Left lobe of liver (tissue), 2 donors: ENCODE results near the gene ZNF689. TPM values are rescaled to one million over a fixed set of nuclear protein-coding genes. Genes with fewer than 3 reads are reported as not detected.
"Not testable (repeated sequence)": the region's sequence is repeated elsewhere in the genome, so short reads cannot be mapped to it uniquely, and the experiment has no call there.

Experiments
- ATAC-seq: fragments of 200-7000 bp; cut with Tn5 transposase; one replicate; pipeline ENCODE4 v1.9.1; 2020; ENCODE audit warnings: mild to moderate bottlenecking, moderate library complexity
- DNase-seq: peaks from one replicate; pipeline ENCODE4 v3.0.0-alpha.2; 2020; ENCODE audit warnings: low spot score
- total RNA-seq: library from RNA; stranded (reverse); gene quantifications from one replicate; pipeline ENCODE4 v1.2.1, GENCODE V29; 2021
- donor health status: DM: no; HTN: no; CAD: no; lungs with moderate emphysema.
- donor health status: DM: no; HTN: yes; CAD: no.

ZNF689 gene
- total RNA-seq, 1 donor from 2014 or later = 4.9 TPM

- no peak for ATAC-seq
- no peak for DNase-seq
Observed at GRCh38 chr16:30601966-30602365, 8.2 kb downstream of the ZNF689 start.

DNA sequence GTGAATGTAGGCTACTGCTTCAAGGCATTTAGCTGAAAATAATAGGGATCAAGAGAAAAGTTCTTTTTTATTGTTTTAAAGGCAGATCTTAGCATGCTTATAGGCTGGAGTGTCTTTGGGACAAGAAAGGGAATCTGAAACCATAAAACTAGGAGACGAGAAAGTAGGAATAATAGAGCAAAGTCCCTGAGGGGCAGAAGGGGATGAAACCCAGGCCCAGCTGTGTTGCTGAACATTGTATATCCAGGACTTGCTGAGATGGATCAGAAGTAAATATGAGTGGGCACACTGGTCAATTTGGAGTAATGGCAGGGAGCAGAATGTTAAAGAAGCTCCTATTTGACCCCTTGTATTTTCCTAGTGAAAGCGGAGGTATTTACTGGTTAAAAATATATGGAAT lies 9.3 kb downstream of the ZNF689 start:
- no peak for ATAC-seq
- DNase-seq = no peak

DNA sequence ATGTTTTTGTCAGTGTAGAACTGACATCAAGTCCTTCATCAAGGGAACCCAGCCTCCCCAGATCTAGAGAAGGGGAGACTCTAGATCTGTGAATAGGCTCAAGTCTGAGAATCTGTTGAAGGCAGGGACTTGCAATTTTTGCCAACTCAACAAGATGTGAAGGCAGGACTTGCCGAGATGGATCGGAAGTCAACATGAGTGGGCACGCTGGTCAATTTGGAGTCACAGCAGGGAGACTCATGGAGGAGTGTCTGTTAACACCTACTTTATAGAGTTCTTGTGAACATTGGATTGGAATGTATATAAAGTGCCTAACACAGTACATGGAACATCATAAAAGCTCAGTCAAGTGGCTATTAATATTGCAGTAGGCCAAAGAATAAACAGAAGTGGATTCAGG lies 10.0 kb downstream of the ZNF689 start:
- ATAC-seq (no peak), DNase-seq (no peak)

GRCh38 chr16:30592871-30593270 lies 17.3 kb downstream of the ZNF689 start:
- ATAC-seq (no peak), DNase-seq (no peak)

- not testable (repeated sequence) for ATAC-seq, DNase-seq
Observed at GRCh38 chr16:30590869-30591268, 19.3 kb downstream of the ZNF689 start.

DNA sequence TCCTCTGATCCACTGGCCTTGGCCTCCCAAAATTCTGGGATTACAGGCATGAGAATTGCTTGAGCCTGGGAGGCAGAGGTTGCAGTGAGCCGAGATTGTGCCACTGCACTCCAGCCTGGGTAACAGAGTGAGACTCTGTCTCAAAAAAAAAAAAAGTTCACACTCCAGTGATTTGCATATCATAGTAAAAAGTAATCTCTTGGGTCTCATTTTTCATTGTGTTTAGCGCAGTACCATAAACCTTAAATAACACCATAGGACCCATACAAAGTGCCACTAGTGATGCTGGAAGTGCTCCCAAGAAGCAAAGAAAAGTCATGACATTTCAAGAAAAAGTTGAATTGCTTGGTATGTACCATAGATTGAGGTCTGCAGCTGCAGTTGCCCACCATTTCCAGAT lies 20.6 kb downstream of the ZNF689 start:
- not testable (repeated sequence) for ATAC-seq, DNase-seq

- DNase-seq (no peak), ATAC-seq (no peak)
Observed at GRCh38 chr16:30588651-30589050, 21.5 kb downstream of the ZNF689 start.

GRCh38 chr16:30585400-30586191 lies 24.6 kb downstream of the ZNF689 start, which contains the start of gene ZNF785:
Gene ZNF785 (minus strand): TSS chr16:30585697. CDS start chr16:30585611, 86 bp downstream.
- peak; percentile 97 for DNase-seq
- peak; percentile 98 for ATAC-seq

- DNase-seq (no peak), ATAC-seq (no peak)
Observed at GRCh38 chr16:30585022-30585399, 25.2 kb downstream of the ZNF689 start.

- no peak for DNase-seq
- ATAC-seq = no peak
Observed at GRCh38 chr16:30582611-30583340, 27.4 kb downstream of the ZNF689 start.

DNA sequence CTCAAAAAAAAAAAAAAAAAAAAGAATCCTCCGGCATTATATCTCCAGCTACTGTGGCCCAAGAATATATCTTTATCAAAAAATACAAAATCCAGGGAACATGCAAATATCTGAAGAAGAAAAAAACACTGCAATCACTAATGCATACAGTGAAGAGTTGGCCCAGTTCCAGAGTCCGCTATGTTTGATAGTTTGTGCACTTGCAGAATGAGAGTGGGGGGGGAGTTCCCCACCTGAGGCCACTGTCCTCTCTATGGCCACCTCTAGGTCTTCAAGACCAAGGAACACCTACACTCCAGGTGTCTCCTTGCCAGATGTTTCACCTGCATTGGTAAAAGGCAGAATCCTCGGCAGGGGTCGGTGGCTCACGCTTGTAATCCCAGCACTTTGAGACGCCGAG lies 28.7 kb downstream of the ZNF689 start:
- ATAC-seq = no peak
- no peak for DNase-seq

GRCh38 chr16:30574678-30575077 lies 35.5 kb downstream of the ZNF689 start:
- ATAC-seq (no peak), DNase-seq (no peak)

GRCh38 chr16:30571445-30572322 lies 38.5 kb downstream of the ZNF689 start, which contains the start of gene ZNF688:
Gene ZNF688 (minus strand): TSS chr16:30571714. CDS start chr16:30571629, 85 bp downstream.
- DNase-seq (peak; percentile 89), ATAC-seq (peak; percentile 86)

DNA sequence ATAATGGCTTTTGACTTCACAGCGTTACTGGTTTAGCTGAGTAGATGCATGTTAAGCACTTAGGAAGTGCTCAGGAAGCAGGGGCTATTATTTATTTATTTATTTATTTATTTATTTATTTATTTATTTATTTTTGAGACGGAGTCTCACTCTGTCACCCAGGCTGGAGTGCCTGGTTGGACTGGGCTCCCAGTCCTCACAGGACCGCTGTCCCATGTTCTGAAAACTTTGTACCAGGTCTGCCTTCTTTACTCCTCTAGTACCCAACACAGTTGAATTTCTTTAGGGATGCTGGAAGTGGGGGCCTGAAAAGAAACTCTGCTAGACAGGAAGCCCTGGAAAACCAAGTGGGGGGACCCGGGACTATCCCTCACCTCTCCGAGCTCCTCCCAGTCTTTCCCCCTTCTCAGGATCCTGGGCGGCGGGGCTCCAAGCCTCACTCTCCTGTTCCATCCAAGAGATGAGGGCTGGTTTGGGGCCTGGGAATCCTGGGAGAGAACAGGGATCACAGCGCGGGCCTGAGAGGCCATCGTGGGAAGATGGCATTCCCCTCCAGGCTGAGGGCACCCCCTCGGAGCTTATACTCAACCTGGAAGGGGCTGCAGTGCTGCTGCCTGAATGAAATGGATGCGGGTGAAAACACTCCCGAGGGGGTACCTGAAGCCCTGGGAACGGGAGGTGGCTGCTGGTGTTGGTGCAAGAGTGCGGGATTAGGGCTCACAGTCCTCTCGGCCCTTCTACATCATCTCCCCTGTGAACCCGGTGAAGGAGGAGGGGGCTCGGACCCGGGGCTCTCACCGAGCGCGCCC lies 39.3 kb downstream of the ZNF689 start:
- DNase-seq (peak; percentile 55), ATAC-seq (peak; percentile 16)

- ATAC-seq (no peak), DNase-seq (no peak)
Observed at GRCh38 chr16:30569746-30570635, 40.2 kb downstream of the ZNF689 start.

DNA sequence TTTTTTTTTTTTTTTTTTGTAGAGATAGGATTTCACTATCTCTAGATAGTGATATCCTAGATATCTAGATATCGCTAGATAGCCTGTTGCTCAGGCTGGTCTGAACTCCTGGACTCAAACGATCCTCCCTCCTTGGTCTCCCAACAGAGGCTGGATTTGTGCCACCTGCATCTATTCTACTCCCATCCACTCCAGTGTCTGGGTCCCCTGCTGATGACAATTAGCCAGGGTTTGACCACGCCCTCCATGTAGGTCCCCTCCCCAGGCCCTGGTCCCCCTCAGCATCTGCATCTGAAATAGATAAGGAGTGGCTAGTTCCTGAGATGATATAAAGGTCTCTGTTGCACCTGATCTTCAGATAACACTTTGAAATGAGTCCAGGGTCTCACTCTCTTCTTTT lies 40.9 kb downstream of the ZNF689 start:
- ATAC-seq (no peak), DNase-seq (no peak)

DNA sequence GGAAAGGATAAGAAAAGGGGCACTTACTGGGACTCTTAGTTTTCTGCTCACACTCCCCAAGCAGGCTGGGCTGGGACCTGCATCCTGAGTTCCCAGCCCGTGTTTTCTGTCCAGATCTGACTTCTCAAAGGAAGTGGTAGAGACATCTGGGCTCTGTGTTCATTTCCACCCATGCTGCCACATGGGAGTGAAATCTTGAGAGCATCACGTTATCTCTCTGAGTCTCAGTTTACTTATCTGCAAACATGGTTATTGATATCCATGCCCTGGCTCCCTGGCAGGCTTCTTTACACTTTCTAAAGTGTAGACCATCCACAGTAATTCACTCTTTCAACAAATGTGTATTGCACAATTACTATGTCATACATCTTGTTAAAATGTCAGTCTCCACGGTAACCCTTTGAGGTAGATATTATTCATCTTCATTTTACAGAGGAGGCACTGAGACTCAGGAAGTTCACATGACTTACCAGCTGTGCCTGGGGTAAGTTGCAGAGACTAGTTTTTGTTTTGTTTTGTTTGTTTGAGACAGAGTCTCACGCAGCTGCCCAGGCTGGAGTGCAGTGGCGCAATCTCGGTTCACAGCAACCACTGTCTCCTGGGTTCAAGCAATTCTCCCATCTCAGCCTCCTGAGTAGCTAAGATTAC lies 42.1 kb downstream of the ZNF689 start:
- no peak for DNase-seq
- ATAC-seq = no peak

DNA sequence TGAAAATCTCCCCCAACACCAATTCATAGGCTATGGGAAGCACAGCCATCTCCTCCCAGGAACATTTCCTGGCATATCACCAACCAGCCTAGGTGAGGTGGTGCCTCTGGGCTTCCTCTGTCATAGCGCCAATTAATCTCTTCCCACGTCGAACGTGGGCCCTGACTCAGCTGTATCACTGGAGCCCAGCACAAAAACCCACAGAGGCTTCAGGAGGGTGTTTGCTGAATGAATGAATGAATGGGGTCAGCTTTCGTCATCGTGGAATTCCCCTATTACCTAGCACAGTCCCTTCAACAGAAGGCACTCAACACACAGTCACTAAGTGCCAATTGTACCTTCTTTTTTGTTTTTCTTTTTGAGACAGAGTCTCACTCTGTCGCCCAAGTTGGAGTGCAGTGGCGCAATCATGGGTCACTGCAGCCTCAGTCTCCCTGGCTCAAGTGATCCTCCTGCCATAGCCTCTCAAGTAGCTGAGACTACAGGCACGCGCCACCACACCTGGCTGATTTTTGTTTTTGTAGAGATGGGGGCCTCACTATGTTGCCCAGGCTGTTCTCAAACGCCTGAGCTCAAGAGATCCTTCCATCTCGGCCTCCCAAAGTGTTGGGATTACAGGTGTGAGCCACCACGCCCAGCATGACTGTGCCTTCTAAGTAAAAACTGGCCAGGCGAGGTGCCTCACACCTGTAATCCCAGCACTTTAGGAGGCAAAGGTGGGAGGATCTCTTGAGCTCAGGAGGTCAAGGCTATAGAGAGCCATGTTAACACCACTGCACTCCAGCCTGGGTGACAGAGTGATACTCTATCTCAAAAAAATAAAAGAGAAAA lies 42.8 kb downstream of the ZNF689 start:
- no peak for ATAC-seq
- no peak for DNase-seq
